Hematopoietic multipotent progenitor cell treated with erythropoietin and hydrocortisone succinate and interleukin-3 and kit ligand, for 6 days (in vitro differentiated cells): ENCODE results near the gene CPSF7.
A peak's percentile ranks its signal among the peaks of the same experiment; 100 is the strongest.
"Not testable (repeated sequence)": the region's sequence is repeated elsewhere in the genome, so short reads cannot be mapped to it uniquely, and the experiment has no call there.

Experiments
- DNase-seq: peaks from one replicate; pipeline ENCODE4 v3.0.0-alpha.2; 2015

Gene CPSF7

GRCh38 chr11:61439615-61440014, 9.8 kb upstream of the CPSF7 start:
- DNase-seq: no peak

DNA sequence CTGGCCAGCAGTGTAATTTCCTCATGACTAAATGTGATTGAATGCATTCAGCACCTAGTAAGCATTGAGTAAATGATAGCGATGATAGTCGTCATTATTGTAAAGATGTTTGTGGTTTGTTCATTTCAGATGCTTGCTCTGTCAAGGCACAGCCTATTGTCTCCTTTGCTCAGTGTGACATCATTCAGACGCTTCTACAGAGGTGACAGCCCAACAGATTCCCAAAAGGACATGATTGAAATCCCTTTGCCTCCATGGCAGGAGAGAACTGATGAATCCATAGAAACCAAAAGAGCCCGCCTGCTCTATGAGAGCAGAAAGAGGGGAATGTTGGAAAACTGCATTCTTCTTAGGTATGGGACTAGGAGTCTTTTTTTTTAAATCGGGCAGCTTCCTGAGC, 7.7 kb upstream of the CPSF7 start:
- DNase-seq: no peak

DNA sequence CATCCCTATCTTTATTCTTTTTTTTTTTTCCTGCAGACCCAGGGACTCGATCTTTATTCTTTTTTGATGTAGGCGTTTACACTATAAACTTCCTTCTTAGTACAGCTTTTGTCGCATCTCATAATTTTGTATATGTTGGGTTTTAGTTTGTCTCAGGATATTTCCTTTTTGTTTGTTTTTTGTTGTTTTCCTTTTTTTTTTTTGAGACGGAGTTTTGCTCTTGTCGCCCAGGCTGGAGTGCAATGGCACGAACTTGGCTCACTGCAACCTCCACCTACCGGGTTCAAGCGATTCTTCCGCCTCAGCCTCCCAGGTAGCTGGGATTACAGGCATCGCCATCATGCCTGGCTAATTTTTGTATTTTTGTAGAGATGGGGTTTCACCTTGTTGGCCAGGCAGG, 1.1 kb upstream of the CPSF7 start:
- not testable (repeated sequence) for DNase-seq

DNA sequence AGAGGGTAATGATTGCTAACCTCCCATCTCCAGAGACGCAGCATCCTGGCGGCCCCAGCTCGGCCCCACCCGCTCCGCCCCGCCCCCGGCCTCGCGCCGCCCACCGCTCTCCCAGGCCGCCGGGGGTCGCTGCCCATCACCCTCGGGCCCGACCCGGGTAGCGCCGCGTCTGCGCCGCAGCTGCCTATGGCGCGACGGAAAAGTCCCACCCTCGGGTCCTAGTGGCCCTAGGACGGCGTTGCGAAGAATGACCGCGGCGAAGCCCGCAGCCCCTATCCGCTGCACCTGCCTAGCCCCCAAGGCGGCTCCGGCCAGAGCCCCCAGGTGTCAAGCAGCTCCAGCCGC, 457 bp downstream of the CPSF7 start:
- peak; percentile 84 for DNase-seq

- no peak for DNase-seq
Measured at GRCh38 chr11:61425367-61426131, 4.2 kb downstream of the CPSF7 start.

DNA sequence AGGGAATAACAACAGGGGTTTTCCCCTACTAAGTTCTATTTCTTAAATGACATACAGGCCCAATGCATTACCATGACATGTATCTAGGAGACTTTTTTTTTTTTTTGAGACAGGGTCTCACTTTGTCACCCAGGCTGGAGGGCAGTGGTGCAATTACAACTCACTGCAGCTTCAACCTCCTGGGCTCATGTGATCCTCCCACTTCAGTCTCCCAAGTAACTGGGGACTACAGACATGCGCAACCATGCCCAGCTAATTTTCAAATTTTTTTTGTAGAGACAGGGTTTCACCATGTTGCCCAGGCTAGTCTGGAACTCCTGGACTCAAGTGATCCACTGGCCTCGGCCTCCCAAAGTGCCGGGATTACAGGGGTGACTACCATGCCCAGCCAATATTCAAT, 7.5 kb downstream of the CPSF7 start:
- DNase-seq: no peak

- DNase-seq: no peak
Measured at GRCh38 chr11:61418136-61418535, 11.6 kb downstream of the CPSF7 start.

- peak; percentile 72 for DNase-seq
Measured at GRCh38 chr11:61417670-61418069, 12.1 kb downstream of the CPSF7 start.

DNA sequence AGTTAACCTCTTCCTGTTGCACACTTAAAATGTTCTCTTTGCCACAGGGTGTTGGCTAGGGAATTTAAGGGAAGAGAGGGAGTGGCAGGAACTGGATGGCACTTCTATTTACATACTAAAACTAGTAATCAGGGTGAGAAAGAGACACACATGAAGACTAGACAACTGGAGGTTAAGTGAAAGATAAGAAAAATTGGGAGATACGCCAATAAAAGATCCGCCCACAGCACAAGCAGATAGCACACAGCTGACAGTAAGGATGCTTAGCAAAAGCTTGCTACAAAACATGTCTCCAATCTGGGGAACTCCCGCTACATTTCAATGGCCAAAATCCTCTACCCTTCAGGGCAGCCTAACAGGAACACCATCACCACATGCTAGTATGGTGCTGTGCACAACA, 12.8 kb downstream of the CPSF7 start:
- peak; percentile 81 for DNase-seq

- no peak for DNase-seq
Measured at GRCh38 chr11:61415381-61415780, 14.4 kb downstream of the CPSF7 start.

- no peak for DNase-seq
Measured at GRCh38 chr11:61414547-61414946, 15.2 kb downstream of the CPSF7 start.

GRCh38 chr11:61413496-61413895, 16.3 kb downstream of the CPSF7 start:
- no peak for DNase-seq

DNA sequence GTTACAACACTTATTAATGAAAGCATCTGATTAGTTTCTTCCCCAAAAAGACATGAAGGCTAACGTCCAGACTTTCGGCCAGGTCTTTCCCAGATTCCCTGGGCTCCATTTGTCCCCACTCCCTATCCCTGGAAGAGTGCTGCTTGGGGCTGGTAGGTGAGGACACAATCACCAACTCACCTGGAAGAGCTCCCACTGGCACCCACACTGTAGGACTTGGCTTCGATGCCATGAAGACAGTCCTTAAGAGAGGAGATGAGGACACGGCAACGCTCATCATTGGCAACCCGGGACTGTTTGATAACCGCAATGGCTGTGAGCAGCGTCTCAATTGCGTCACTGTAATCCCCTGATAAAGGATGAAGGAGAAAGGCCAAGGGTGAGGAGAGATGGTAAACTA, 18.2 kb downstream of the CPSF7 start:
- no peak for DNase-seq

DNA sequence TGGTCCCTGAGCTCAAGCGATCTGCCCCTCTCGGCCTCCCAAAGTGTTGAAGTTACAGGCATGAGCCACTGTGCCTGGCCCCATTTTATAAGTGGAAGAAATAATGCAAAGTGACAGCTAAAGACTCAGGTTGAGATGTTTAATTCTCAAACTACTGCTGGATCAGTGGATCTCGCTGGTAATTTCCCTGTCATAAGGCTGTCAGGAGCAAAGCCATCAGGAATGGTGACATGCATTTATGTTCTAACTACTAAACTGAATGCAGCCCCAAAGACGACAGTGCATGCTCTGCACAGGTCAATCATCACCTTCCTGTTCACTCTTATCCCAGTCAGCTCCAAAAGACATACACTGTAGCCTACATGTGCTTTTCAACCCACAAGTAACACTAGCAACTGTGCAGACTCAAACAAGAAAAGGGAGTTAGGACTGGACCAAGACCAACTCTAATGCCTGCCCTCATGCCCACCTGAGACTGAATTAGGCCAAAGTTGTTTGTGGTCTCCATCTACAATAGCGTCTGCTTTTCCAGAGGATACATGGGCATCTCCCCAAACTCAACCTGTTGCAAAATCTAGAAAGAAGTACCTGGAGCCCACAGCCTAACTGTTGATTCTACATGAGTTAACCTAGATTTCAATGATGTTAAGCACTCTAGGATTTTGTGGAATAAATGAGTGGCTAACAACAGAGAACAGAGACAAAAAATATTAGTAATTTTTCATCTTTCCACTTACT, 22.6 kb downstream of the CPSF7 start:
- DNase-seq: no peak

- DNase-seq: no peak
Measured at GRCh38 chr11:61406067-61406466, 23.7 kb downstream of the CPSF7 start.

DNA sequence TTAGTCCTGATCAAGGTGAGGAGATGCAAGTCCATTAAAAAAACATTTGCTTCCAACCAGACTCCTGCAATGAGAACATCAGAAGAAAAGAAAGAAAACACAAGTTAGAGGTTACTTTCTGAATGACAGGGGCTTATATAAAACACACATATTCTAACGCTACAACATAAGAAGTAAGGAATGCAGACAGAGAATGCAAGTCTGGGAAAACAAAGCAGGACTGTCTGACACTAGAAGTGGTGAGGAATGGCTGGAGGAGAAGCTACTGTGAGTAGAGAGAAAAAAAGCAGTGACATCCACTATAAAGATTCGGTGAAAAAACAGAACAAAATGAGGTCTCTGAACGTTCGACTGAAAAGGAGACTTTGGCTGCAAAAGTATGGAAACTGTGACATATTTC, 25.1 kb downstream of the CPSF7 start:
- DNase-seq: no peak

DNA sequence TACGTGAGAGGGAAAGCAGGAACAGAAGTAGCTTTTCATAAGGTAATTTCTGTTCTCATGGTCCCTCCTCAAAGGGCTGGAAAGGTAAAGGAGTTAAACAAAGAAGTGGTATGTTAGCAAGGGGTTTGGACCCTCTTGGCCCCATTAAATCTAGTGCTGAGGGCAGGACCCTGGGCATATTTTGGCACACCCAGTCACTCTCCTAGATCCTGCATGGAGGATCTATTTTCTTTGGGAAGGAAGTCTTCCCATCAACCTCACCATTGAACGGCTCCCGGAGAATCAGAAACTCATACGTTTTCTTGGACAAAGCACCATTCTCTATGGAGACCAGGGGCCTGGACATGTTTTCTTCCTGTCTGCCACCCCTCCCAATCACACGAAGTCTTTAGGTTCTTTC, 25.7 kb downstream of the CPSF7 start:
- DNase-seq: no peak

GRCh38 chr11:61403658-61404057, 26.1 kb downstream of the CPSF7 start:
- DNase-seq: no peak

DNA sequence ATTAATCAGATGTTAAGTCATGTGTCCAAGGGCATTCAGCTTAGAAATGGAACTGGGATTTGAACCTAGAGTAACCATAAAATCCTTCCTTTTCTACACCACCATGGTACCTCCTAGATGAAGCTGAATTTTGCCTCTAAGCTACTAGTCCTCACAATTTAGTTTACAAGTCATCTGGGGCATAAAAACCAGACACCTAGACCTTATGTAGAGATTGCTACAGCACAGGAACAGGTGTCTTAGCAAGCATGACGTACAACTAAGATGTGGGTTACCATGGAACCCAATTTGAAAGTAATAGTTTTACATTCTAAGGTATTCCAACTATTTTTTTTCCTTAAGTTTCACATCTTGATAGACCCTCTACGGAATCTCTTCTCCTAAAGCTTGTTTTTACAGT, 28.2 kb downstream of the CPSF7 start:
- DNase-seq: no peak

DNA sequence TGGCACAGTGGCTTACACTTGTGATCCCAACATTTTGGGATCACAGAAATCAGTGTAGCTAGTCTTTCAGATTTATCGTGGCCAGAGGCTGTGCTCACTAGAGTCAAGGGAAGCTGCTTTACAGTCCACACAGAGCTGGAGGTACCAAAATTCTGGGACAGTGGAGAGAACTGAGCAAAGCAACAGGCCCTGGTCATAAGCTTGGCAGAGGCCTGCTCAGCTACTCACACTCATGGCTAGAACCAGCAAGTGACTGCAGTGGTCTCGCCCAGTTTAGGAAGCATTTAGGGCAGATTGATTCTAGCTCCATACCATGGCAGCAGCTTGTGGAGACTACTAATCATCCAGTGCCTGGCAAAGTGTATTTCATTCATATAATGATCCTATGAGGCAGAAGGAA, 28.6 kb downstream of the CPSF7 start:
- DNase-seq: no peak

GRCh38 chr11:61392981-61393595, 36.7 kb downstream of the CPSF7 start:
- DNase-seq: peak; percentile 67

- DNase-seq: no peak
Measured at GRCh38 chr11:61390161-61390560, 39.6 kb downstream of the CPSF7 start.

- DNase-seq: peak; percentile 57
Measured at GRCh38 chr11:61384271-61385242, 45.2 kb downstream of the CPSF7 start.
